Neural progenitor cell (in vitro differentiated cells): ENCODE measurements around the gene PDE3B. TPM values are rescaled to one million over a fixed set of nuclear protein-coding genes. Genes with fewer than 3 reads are reported as not detected.

Experiments used
- DNase-seq: peaks from one replicate; pipeline ENCODE4 v3.0.0-alpha.2; 2016; ENCODE audit warnings: low spot score
- H2AFZ ChIP-seq: fragments of 200-600 bp; sonication (generic); replicated peaks from 2 replicates; pipeline ENCODE4 v1.6.1; 2016; ENCODE audit warnings: antibody characterized with exemption
- H3F3A ChIP-seq: fragments of 200-600 bp; sonication (generic); 2 replicates; pipeline ENCODE4 v1.6.1; 2016; ENCODE audit warnings: antibody characterized with exemption, low read depth
- H3K27ac ChIP-seq: fragments of 200-600 bp; sonication (generic); 2 replicates; pipeline ENCODE4 v1.5.1; 2016; ENCODE audit warnings: mild to moderate bottlenecking
- H3K27me3 ChIP-seq: fragments of 200-600 bp; sonication (generic); 2 replicates; pipeline ENCODE4 v1.6.1; 2016; ENCODE audit warnings: mild to moderate bottlenecking, moderate library complexity
- H3K36me3 ChIP-seq: fragments of 200-600 bp; sonication (generic); 2 replicates; pipeline ENCODE4 v1.5.1; 2016
- H3K4me1 ChIP-seq: fragments of 200-600 bp; sonication (generic); 2 replicates; pipeline ENCODE4 v1.6.1; 2016; ENCODE audit warnings: mixed run types
- H3K4me2 ChIP-seq: fragments of 200-600 bp; sonication (generic); 2 replicates; pipeline ENCODE4 v1.6.1; 2016
- H3K4me3 ChIP-seq: fragments of 200-600 bp; sonication (generic); 2 replicates; pipeline ENCODE4 v1.5.1; 2016
- H3K79me2 ChIP-seq: fragments of 200-600 bp; sonication (generic); 2 replicates; pipeline ENCODE4 v1.6.1; 2016; ENCODE audit warnings: low read depth
- H3K9ac ChIP-seq: fragments of 200-600 bp; sonication (generic); 2 replicates; pipeline ENCODE4 v1.6.1; 2016
- H3K9me3 ChIP-seq: fragments of 200-600 bp; sonication (generic); 2 replicates; pipeline ENCODE4 v1.5.1; 2016; ENCODE audit warnings: low read depth
- H4K20me1 ChIP-seq: fragments of 200-600 bp; sonication (generic); 2 replicates; pipeline ENCODE4 v1.6.1; 2016; ENCODE audit warnings: low read depth
- H3K27ac Mint-ChIP-seq: 3 replicates; pipeline ENCODE4 v1.8.0; 2021; ENCODE audit warnings: mixed read lengths
- H3K27me3 Mint-ChIP-seq: 2 replicates; pipeline ENCODE4 v1.8.0; 2022; ENCODE audit warnings: low read depth, mild to moderate bottlenecking, inconsistent platforms, moderate library complexity, mixed read lengths; ENCODE audit not compliant: insufficient read depth
- H3K36me3 Mint-ChIP-seq: 3 replicates; pipeline ENCODE4 v1.8.0; 2021; ENCODE audit warnings: mixed read lengths
- H3K4me1 Mint-ChIP-seq: 3 replicates; pipeline ENCODE4 v1.8.0; 2021; ENCODE audit warnings: mixed read lengths
- H3K4me3 Mint-ChIP-seq: 3 replicates; pipeline ENCODE4 v1.8.0; 2021; ENCODE audit warnings: mild to moderate bottlenecking, moderate library complexity, mixed read lengths
- H3K9me3 Mint-ChIP-seq: 3 replicates; pipeline ENCODE4 v1.8.0; 2020; ENCODE audit warnings: mixed read lengths
- CTCF ChIP-seq: fragments of 200-600 bp; sonication (generic); IDR thresholded peaks from 2 replicates; pipeline ENCODE4 v1.5.1; 2017; ENCODE audit warnings: antibody characterized with exemption, mild to moderate bottlenecking
- EZH2 ChIP-seq: fragments of 200-600 bp; sonication (generic); IDR thresholded peaks from 2 replicates; pipeline ENCODE4 v1.6.1; 2017; ENCODE audit warnings: antibody characterized with exemption, mild to moderate bottlenecking, moderate library complexity
- EZH2phosphoT487 ChIP-seq: fragments of 200-600 bp; sonication (generic); IDR thresholded peaks from 2 replicates; pipeline ENCODE4 v1.6.1; 2017; ENCODE audit warnings: antibody characterized with exemption
- total RNA-seq: library from RNA; depleted of rRNA; stranded (reverse); fragments of >200 nt; gene quantifications from 2 replicates; pipeline ENCODE4 v1.2.3, GENCODE V29; 2015; ENCODE audit warnings: low replicate concordance

PDE3B gene
- total RNA-seq, 1 donor from 2014 or later = 14.3 TPM

- no peaks in the 10 kb centered on the region for H3K27me3 ChIP-seq
- no peak overlapping the region for H3K4me3 ChIP-seq
- no peak overlapping the region for H3K9ac ChIP-seq
- H3F3A ChIP-seq = no peaks in the 10 kb centered on the region
- H3K36me3 ChIP-seq = no peaks in the 10 kb centered on the region
- H3K4me3 Mint-ChIP-seq = no peak overlapping the region
- TF ChIP-seq EZH2 = no peak
- no peak for TF ChIP-seq EZH2phosphoT487
- no peak for TF ChIP-seq CTCF
- no peak overlapping the region for H2AFZ ChIP-seq
- DNase-seq = no peak
- peaks cover 2% of the 10 kb centered on the region for H3K9me3 Mint-ChIP-seq
- H3K27me3 Mint-ChIP-seq = no peaks in the 10 kb centered on the region
- H3K9me3 ChIP-seq = no peaks in the 10 kb centered on the region
- no peak overlapping the region for H3K27ac ChIP-seq
- H3K4me2 ChIP-seq = no peak overlapping the region
- no peaks in the 10 kb centered on the region for H3K79me2 ChIP-seq
- H3K36me3 Mint-ChIP-seq = peaks cover 26% of the 10 kb centered on the region
- H4K20me1 ChIP-seq = no peaks in the 10 kb centered on the region
- H3K4me1 ChIP-seq = no peaks in the 10 kb centered on the region
- no peaks in the 10 kb centered on the region for H3K4me1 Mint-ChIP-seq
- H3K27ac Mint-ChIP-seq = no peak overlapping the region
Measured at GRCh38 chr11:14842002-14842401, 198.4 kb downstream of the PDE3B start.

DNA sequence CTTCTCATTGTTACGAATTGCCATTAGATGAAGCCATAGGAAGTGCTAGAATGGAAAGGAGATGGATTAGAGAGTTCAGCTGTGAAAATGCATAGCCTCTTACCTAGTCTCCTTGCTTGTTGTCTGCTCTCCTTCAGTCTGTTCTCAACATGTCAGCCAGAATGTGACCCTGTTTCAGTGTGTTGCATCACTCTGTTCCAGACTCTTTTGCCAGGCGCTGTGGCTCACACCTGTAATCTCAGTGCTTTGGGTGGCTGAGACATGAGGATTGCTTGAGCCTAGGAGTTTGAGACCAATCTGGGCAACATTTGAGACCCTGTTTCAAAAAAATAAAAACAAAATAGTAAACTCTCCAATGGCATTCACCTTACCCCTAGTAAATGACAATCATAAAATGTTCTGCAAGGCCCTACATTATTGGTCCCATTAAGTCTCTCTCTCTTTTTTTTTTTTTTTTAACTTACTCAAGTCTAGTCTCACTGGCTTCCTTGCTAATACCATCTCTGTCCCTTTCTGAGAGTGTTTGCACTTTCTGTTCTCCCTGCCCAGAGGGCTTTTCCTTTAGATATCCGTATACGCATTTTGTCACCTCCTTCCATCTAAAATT lies 209.1 kb downstream of the PDE3B start:
- no peak overlapping the region for H3K9ac ChIP-seq
- no peak overlapping the region for H3K4me2 ChIP-seq
- no peaks in the 10 kb centered on the region for H3K9me3 ChIP-seq
- H3K27ac Mint-ChIP-seq = no peak overlapping the region
- H3K4me1 Mint-ChIP-seq = peaks cover 10% of the 10 kb centered on the region
- H3K36me3 ChIP-seq = no peaks in the 10 kb centered on the region
- peaks cover 7% of the 10 kb centered on the region for H3K4me1 ChIP-seq
- DNase-seq = no peak
- H3K27ac ChIP-seq = no peak overlapping the region
- no peak overlapping the region for H3K4me3 Mint-ChIP-seq
- TF ChIP-seq EZH2 = no peak
- no peak overlapping the region for H2AFZ ChIP-seq
- H4K20me1 ChIP-seq = no peaks in the 10 kb centered on the region
- no peaks in the 10 kb centered on the region for H3K27me3 ChIP-seq
- no peaks in the 10 kb centered on the region for H3F3A ChIP-seq
- H3K27me3 Mint-ChIP-seq = no peaks in the 10 kb centered on the region
- H3K4me3 ChIP-seq = no peak overlapping the region
- no peaks in the 10 kb centered on the region for H3K9me3 Mint-ChIP-seq
- no peaks in the 10 kb centered on the region for H3K79me2 ChIP-seq
- H3K36me3 Mint-ChIP-seq = peaks cover 2% of the 10 kb centered on the region

DNA sequence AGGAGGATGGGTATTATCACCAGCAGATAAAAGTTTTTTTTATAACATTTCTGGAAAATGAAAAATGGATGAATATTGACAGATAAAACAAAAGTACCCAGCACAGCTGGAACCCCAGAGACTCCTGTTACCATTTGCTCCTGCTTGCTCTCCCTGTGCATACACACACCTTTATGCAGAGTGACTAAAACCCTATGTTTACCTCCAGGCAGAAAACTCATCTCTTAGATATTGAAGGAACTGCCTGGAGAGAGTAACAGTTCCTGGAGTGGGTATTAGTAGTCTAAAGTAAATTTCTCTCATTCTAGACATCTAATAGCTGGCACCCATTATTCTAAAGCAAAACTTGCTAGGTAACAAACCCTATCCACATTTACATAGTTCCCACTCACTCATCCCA lies 210.5 kb downstream of the PDE3B start:
- Histone ChIP-seq H3K4me2 (no peak overlapping the region), H3K9ac (no peak overlapping the region), H4K20me1 (no peaks in the 10 kb centered on the region), H2AFZ (no peak overlapping the region), H3K9me3 (no peaks in the 10 kb centered on the region), H3K79me2 (no peaks in the 10 kb centered on the region), H3K27ac (no peak overlapping the region), H3K4me3 (no peak overlapping the region), H3F3A (no peaks in the 10 kb centered on the region), H3K27me3 (no peaks in the 10 kb centered on the region), H3K36me3 (no peaks in the 10 kb centered on the region), H3K4me1 (peaks cover 8% of the 10 kb centered on the region)
- TF ChIP-seq EZH2 (no peak), CTCF (no peak), EZH2phosphoT487 (no peak)
- H3K27ac Mint-ChIP-seq = no peak overlapping the region
- peaks cover 2% of the 10 kb centered on the region for H3K36me3 Mint-ChIP-seq
- peaks cover 10% of the 10 kb centered on the region for H3K4me1 Mint-ChIP-seq
- no peaks in the 10 kb centered on the region for H3K27me3 Mint-ChIP-seq
- no peaks in the 10 kb centered on the region for H3K9me3 Mint-ChIP-seq
- no peak overlapping the region for H3K4me3 Mint-ChIP-seq
- DNase-seq = no peak

- no peak overlapping the region for H3K4me3 Mint-ChIP-seq
- Histone ChIP-seq H3K9me3 (no peaks in the 10 kb centered on the region), H3K4me1 (peaks cover 8% of the 10 kb centered on the region), H3K27me3 (no peaks in the 10 kb centered on the region), H3K9ac (no peak overlapping the region), H3K36me3 (no peaks in the 10 kb centered on the region), H3F3A (no peaks in the 10 kb centered on the region), H3K79me2 (no peaks in the 10 kb centered on the region), H3K27ac (no peak overlapping the region), H3K4me2 (no peak overlapping the region), H2AFZ (no peak overlapping the region), H4K20me1 (no peaks in the 10 kb centered on the region), H3K4me3 (no peak overlapping the region)
- H3K27ac Mint-ChIP-seq = no peak overlapping the region
- DNase-seq = no peak
- no peak for TF ChIP-seq EZH2
- TF ChIP-seq CTCF = no peak
- TF ChIP-seq EZH2phosphoT487 = no peak
- no peaks in the 10 kb centered on the region for H3K9me3 Mint-ChIP-seq
- H3K4me1 Mint-ChIP-seq = peaks cover 10% of the 10 kb centered on the region
- H3K27me3 Mint-ChIP-seq = no peaks in the 10 kb centered on the region
- peaks cover 2% of the 10 kb centered on the region for H3K36me3 Mint-ChIP-seq
Measured at GRCh38 chr11:14855890-14856289, 212.3 kb downstream of the PDE3B start.
